Right kidney (tissue), 9 donors: Measurements from ENCODE around the gene EIF4G3.
"Not testable (repeated sequence)": the region's sequence is repeated elsewhere in the genome, so short reads cannot be mapped to it uniquely, and the experiment has no call there.

Experiments used
- DNase-seq: peaks from one replicate; pipeline ENCODE4 v3.0.0-alpha.2; 2016
- long read RNA-seq, 8 donors: transcript quantifications; one replicate each; lab custom pipeline, GENCODE V29; 2026

Gene EIF4G3, protein sequence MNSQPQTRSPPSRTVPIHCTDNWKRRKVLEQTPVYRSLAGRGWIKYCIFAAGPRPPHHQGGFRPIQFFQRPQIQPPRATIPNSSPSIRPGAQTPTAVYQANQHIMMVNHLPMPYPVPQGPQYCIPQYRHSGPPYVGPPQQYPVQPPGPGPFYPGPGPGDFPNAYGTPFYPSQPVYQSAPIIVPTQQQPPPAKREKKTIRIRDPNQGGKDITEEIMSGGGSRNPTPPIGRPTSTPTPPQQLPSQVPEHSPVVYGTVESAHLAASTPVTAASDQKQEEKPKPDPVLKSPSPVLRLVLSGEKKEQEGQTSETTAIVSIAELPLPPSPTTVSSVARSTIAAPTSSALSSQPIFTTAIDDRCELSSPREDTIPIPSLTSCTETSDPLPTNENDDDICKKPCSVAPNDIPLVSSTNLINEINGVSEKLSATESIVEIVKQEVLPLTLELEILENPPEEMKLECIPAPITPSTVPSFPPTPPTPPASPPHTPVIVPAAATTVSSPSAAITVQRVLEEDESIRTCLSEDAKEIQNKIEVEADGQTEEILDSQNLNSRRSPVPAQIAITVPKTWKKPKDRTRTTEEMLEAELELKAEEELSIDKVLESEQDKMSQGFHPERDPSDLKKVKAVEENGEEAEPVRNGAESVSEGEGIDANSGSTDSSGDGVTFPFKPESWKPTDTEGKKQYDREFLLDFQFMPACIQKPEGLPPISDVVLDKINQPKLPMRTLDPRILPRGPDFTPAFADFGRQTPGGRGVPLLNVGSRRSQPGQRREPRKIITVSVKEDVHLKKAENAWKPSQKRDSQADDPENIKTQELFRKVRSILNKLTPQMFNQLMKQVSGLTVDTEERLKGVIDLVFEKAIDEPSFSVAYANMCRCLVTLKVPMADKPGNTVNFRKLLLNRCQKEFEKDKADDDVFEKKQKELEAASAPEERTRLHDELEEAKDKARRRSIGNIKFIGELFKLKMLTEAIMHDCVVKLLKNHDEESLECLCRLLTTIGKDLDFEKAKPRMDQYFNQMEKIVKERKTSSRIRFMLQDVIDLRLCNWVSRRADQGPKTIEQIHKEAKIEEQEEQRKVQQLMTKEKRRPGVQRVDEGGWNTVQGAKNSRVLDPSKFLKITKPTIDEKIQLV (N-terminal part only)
- long read RNA-seq, donor 1: 0 reads
- long read RNA-seq, donor 2: 0 reads
- long read RNA-seq, donor 3, partial matches to known transcripts: 0 of 1 reads
- long read RNA-seq, donor 3, other reads (novel, unspliced or antisense): 0 of 1 reads
- long read RNA-seq, donor 4, partial matches to known transcripts: 24 of 26 reads
- long read RNA-seq, donor 4, other reads (novel, unspliced or antisense): 0 of 26 reads
- long read RNA-seq, donor 5, partial matches to known transcripts: 0 of 1 reads
- long read RNA-seq, donor 5, other reads (novel, unspliced or antisense): 0 of 1 reads
- long read RNA-seq, donor 6: 0 reads
- long read RNA-seq, donor 7, partial matches to known transcripts: 0 of 1 reads
- long read RNA-seq, donor 7, other reads (novel, unspliced or antisense): 0 of 1 reads
- long read RNA-seq, donor 8, partial matches to known transcripts: 7 of 8 reads
- long read RNA-seq, donor 8, other reads (novel, unspliced or antisense): 0 of 8 reads

- DNase-seq: peak; percentile 100
These were observed at the start of gene EIF4G3 for GRCh38 chr1:21176586-21177555. Gene EIF4G3, minus strand, starts transcription at chr1:21176897. Its CDS starts 174,155 bp downstream, at chr1:21002742.

GRCh38 chr1:21225065-21225464 lies 48.4 kb upstream of the EIF4G3 start:
- DNase-seq: no peak

DNA sequence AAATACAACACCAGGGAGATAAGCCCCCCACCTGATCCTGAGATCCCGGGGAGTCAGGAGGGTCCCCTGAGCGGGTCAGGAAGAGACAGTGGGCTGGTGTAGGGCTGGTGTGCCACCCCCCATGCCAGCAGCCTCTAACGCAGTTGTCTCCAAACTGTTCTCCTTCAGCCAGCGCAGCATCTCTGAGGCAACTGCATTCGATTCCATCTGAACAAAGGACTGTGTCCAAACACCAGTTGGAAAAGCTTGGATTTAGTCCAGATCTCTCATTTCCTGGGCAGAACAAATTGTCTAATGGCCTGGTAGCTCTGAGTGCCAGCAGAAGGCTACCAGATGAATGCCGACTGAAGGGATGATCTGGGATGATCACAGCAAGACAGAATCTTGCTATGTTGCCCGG lies 44.1 kb upstream of the EIF4G3 start:
- DNase-seq: no peak

GRCh38 chr1:21219674-21220073 lies 43.0 kb upstream of the EIF4G3 start:
- DNase-seq: no peak

- DNase-seq: no peak
These were observed 41.3 kb upstream of the EIF4G3 start for GRCh38 chr1:21217812-21218596.

- DNase-seq: no peak
These were observed 40.4 kb upstream of the EIF4G3 start for GRCh38 chr1:21216835-21217811.

GRCh38 chr1:21212126-21212525 lies 35.4 kb upstream of the EIF4G3 start:
- no peak for DNase-seq

GRCh38 chr1:21208137-21208700 lies 31.5 kb upstream of the EIF4G3 start:
- not testable (repeated sequence) for DNase-seq

GRCh38 chr1:21206117-21206516 lies 29.4 kb upstream of the EIF4G3 start:
- DNase-seq: no peak

GRCh38 chr1:21205416-21205815 lies 28.7 kb upstream of the EIF4G3 start:
- DNase-seq: no peak

DNA sequence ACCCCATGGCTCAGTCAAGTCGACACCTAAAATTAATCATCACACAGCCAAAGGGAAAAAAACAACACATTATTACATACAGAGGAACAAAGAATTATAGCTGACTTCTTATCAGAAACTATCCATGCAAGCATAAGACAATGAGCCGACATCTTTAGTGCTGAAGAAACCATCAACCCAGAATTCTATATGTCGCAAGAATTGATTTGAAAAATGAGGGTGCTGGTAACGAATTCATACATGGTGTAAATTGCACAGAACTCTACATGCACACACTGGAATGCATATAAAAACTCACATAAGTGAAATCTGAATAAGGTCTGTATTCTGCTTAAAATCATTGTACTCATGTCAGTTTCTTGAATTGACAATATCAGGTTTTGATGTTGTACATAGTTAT lies 25.0 kb upstream of the EIF4G3 start:
- no peak for DNase-seq

DNA sequence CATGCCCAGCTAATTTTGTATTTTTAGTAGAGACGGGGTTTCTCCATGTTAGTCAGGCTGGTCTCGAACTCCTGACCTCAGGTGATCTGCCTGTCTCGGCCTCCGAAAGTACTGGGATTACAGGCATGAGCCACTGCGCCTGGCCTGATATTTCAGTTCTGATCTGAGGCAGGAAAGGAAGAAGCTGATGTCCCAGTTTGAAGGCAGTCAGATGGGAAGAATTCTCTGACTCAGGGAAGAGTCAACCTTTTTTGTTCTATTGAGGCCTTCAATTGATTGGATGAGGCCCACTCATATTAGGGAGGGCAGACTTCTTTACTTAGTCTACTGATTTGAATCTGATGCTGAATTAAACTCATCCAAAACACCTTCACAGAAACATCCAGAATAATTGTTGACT lies 24.5 kb upstream of the EIF4G3 start:
- not testable (repeated sequence) for DNase-seq

GRCh38 chr1:21200767-21201166 lies 24.1 kb upstream of the EIF4G3 start:
- no peak for DNase-seq

- DNase-seq: no peak
These were observed 22.2 kb upstream of the EIF4G3 start for GRCh38 chr1:21198929-21199328.

GRCh38 chr1:21192871-21193270 lies 16.2 kb upstream of the EIF4G3 start:
- no peak for DNase-seq

- no peak for DNase-seq
These were observed 15.6 kb upstream of the EIF4G3 start for GRCh38 chr1:21192284-21192683.

GRCh38 chr1:21190771-21191170 lies 14.1 kb upstream of the EIF4G3 start:
- not testable (repeated sequence) for DNase-seq

DNA sequence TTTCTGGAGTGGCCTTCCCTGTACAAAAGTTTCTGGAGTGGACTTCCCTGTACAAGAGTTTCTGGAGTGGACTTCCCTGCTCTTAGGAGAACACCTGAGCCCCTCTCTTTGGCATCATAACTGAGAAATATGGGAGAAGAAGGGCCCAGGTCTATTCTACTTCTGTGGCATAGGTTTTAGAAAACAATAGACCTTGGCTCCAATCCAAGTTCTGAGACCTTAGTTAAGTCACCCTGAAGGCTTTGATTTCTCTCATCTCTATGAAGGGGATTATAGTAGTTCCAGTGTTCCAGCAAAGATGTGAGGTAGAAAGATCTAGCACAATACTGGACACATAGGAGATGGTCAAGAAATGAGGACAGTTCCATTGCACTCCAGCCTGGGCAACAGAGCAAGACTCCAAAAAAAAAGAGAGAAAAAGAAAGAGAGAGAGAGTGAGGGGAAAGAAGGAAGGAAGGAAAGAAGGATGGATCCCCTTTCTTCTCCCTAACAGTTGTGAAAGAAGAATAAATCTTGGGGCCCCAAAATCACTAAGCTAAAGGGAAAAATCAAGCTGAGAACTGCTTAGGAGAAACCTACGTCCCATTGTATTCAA lies 13.3 kb upstream of the EIF4G3 start:
- no peak for DNase-seq
